Suprapubic skin (tissue), 4 donors: Measurements from ENCODE around the gene LAPTM5. TPM values are rescaled to one million over a fixed set of nuclear protein-coding genes. Genes with fewer than 3 reads are reported as not detected.

Experiments
- DNase-seq, 2 donors: peaks; one replicate each; pipeline ENCODE4 v3.0.0-alpha.2; 2019; ENCODE audit warnings: low spot score in 2 of 2
- H3K27ac ChIP-seq: fragments of 200-600 bp; sonication (generic); one replicate; pipeline ENCODE4 v1.5.1; 2019
- H3K27me3 ChIP-seq: fragments of 200-600 bp; sonication (generic); one replicate; pipeline ENCODE4 v1.5.1; 2019
- H3K36me3 ChIP-seq: fragments of 200-600 bp; sonication (generic); one replicate; pipeline ENCODE4 v1.5.1; 2019
- H3K4me1 ChIP-seq: fragments of 200-600 bp; sonication (generic); one replicate; pipeline ENCODE4 v1.5.1; 2019
- H3K4me3 ChIP-seq: fragments of 200-600 bp; sonication (generic); one replicate; pipeline ENCODE4 v1.5.1; 2019; ENCODE audit warnings: mild to moderate bottlenecking
- H3K9me3 ChIP-seq: fragments of 200-600 bp; sonication (generic); one replicate; pipeline ENCODE4 v1.5.1; 2019
- CTCF ChIP-seq, 2 donors: fragments of 200-600 bp in 1 of 2; fragments of 450-650 bp in 1 of 2; sonication (generic) in 1 of 2; IDR thresholded peaks; one replicate each; pipeline ENCODE4 v1.5.1; 2016 to 2019; ENCODE audit warnings: antibody characterized with exemption in 2 of 2, mild to moderate bottlenecking in 1 of 2, moderate library complexity in 1 of 2
- EP300 ChIP-seq: sonication (generic); formaldehyde crosslinking; IDR thresholded peaks from one replicate; pipeline ENCODE4 v1.6.1; 2017; ENCODE audit warnings: antibody characterized with exemption
- POLR2A ChIP-seq, 2 donors: fragments of 450-650 bp; IDR thresholded peaks; one replicate each; pipeline ENCODE4 v1.6.1; 2017; ENCODE audit warnings: antibody characterized with exemption in 2 of 2, mild to moderate bottlenecking in 2 of 2, moderate library complexity in 2 of 2
- POLR2AphosphoS5 ChIP-seq, 3 donors: sonication (generic); formaldehyde crosslinking; IDR thresholded peaks; one replicate each; pipeline ENCODE4 v1.6.1; 2017; ENCODE audit warnings: antibody characterized with exemption in 3 of 3
- WGBS: methylation state at CpG from one replicate; pipeline ENCODE4 v1.1.5; 2018; 5-methylcytosine and 5-hydroxymethylcytosine counted together
- total RNA-seq, 4 donors: library from RNA; depleted of rRNA; stranded (reverse); fragments of >200 nt; gene quantifications; one replicate each; pipeline ENCODE4 v1.1.0, GENCODE V29; 2016

The LAPTM5 gene
- total RNA-seq, 4 donors from 2014 or later: 9.9 to 13.7 (median 12.2) TPM

- DNase-seq: peak in 1 of 2 donors; percentile 75
- Histone ChIP-seq H3K4me3 (no peak overlapping the region), H3K9me3 (no peaks in the 10 kb centered on the region), H3K36me3 (no peaks in the 10 kb centered on the region), H3K4me1 (peaks cover 53% of the 10 kb centered on the region), H3K27me3 (no peaks in the 10 kb centered on the region), H3K27ac (peak overlapping the region; percentile 34)
- TF ChIP-seq POLR2A (IDR thresholded peaks at IDR 0.05) (no peak), CTCF (IDR thresholded peaks at IDR 0.05) (no peak), EP300 (no peak), POLR2AphosphoS5 (IDR thresholded peaks at IDR 0.05) (no peak)
- 53% methylated on average over 7 of the region's 9 CpGs for WGBS
Measured at GRCh38 chr1:30697571-30698376, 59.8 kb downstream of the LAPTM5 start.

GRCh38 chr1:30696831-30697230 is 60.7 kb downstream of the LAPTM5 start:
- DNase-seq: no peak
- WGBS: 95% methylated on average over 6 of the region's 6 CpGs
- Histone ChIP-seq H3K27me3 (peaks cover 4% of the 10 kb centered on the region), H3K36me3 (no peaks in the 10 kb centered on the region), H3K27ac (no peak overlapping the region), H3K4me1 (peaks cover 52% of the 10 kb centered on the region), H3K4me3 (no peak overlapping the region), H3K9me3 (no peaks in the 10 kb centered on the region)
- TF ChIP-seq CTCF (IDR thresholded peaks at IDR 0.05): no peak
- no peak for TF ChIP-seq POLR2AphosphoS5 (IDR thresholded peaks at IDR 0.05)
- no peak for TF ChIP-seq POLR2A (IDR thresholded peaks at IDR 0.05)
- no peak for TF ChIP-seq EP300

GRCh38 chr1:30695439-30695841 is 62.1 kb downstream of the LAPTM5 start:
- H3K27me3 ChIP-seq: peaks cover 4% of the 10 kb centered on the region
- no peak overlapping the region for H3K27ac ChIP-seq
- DNase-seq: peak in 1 of 2 donors; percentile 82
- H3K4me1 ChIP-seq: peaks cover 38% of the 10 kb centered on the region
- WGBS: 18% methylated on average over 6 of the region's 6 CpGs
- no peaks in the 10 kb centered on the region for H3K9me3 ChIP-seq
- TF ChIP-seq POLR2AphosphoS5 (IDR thresholded peaks at IDR 0.05): peak in 1 of 3 donors; percentile 17
- TF ChIP-seq EP300: no peak
- H3K36me3 ChIP-seq: no peaks in the 10 kb centered on the region
- H3K4me3 ChIP-seq: no peak overlapping the region

GRCh38 chr1:30694280-30695175 is 63.0 kb downstream of the LAPTM5 start:
- TF ChIP-seq POLR2A (IDR thresholded peaks at IDR 0.05): no peak
- no peak for TF ChIP-seq EP300
- no peak for TF ChIP-seq POLR2AphosphoS5 (IDR thresholded peaks at IDR 0.05)
- no peak for TF ChIP-seq CTCF (IDR thresholded peaks at IDR 0.05)
- DNase-seq: no peak
- Histone ChIP-seq H3K4me3 (no peak overlapping the region), H3K36me3 (no peaks in the 10 kb centered on the region), H3K9me3 (no peaks in the 10 kb centered on the region), H3K27ac (no peak overlapping the region), H3K4me1 (peaks cover 36% of the 10 kb centered on the region), H3K27me3 (peaks cover 4% of the 10 kb centered on the region)
- WGBS: 71% methylated on average over 6 of the region's 8 CpGs

GRCh38 chr1:30693822-30694221 is 63.8 kb downstream of the LAPTM5 start:
- no peak for DNase-seq
- TF ChIP-seq EP300: no peak
- TF ChIP-seq POLR2AphosphoS5 (IDR thresholded peaks at IDR 0.05): no peak
- no peak for TF ChIP-seq POLR2A (IDR thresholded peaks at IDR 0.05)
- TF ChIP-seq CTCF (IDR thresholded peaks at IDR 0.05): no peak
- Histone ChIP-seq H3K9me3 (no peaks in the 10 kb centered on the region), H3K4me3 (no peak overlapping the region), H3K36me3 (no peaks in the 10 kb centered on the region), H3K27me3 (peaks cover 4% of the 10 kb centered on the region), H3K4me1 (peaks cover 36% of the 10 kb centered on the region), H3K27ac (no peak overlapping the region)
- 88% methylated on average over 5 of the region's 5 CpGs for WGBS
